Hematopoietic multipotent progenitor cell (in vitro differentiated cells): Measurements from ENCODE around the gene RIC1. TPM values are rescaled to one million over a fixed set of nuclear protein-coding genes. Genes with fewer than 3 reads are reported as not detected.

Experiments
- DNase-seq, 3 donors: peaks; one replicate each; pipeline ENCODE4 v3.0.0-alpha.2; 2011 to 2015; ENCODE audit warnings: low read depth in 2 of 3, low spot score in 2 of 3
- total RNA-seq: library from RNA; depleted of rRNA; stranded (reverse); fragments of >200 nt; gene quantifications from one replicate; pipeline ENCODE4 v1.2.3, GENCODE V29; 2012

Gene RIC1
- total RNA-seq, 1 donor: 28.0 TPM

- peak in 1 of 3 donors; percentile 44 for DNase-seq
These were observed 189.0 kb downstream of the RIC1 start for GRCh38 chr9:5817862-5818261.

DNA sequence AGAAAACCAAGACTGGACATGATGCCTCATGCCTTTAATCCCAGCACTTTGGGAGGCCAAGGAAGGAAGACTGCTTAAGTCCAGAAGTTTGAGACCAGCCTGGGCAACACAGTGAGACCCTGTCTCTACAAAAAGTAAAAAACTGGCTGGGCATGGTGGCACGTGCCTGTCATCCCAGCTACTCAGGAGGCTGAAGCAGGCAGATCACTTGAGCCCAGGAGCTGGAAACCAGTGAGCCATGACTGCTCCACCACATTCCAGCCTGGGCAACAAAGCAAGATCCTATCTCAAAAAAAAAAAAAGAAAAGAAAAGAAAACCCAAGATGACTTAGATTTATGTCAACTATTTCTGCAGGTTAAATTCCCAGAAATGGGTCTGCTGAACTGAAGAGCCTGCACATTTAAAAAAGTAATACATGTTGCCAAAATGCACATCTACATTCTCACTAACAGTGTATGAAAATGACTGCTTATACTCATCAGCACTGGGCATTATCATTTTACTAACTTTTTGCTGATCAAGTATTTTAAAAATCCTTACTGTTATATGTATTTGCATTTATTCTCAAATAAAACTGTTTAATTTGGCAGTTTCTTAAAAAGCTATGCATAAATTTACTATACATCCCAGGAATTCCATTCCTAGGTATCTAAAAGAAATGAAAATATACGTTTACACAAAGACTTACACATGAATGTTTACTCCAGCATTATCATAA lies 189.7 kb downstream of the RIC1 start:
- no peak for DNase-seq

DNA sequence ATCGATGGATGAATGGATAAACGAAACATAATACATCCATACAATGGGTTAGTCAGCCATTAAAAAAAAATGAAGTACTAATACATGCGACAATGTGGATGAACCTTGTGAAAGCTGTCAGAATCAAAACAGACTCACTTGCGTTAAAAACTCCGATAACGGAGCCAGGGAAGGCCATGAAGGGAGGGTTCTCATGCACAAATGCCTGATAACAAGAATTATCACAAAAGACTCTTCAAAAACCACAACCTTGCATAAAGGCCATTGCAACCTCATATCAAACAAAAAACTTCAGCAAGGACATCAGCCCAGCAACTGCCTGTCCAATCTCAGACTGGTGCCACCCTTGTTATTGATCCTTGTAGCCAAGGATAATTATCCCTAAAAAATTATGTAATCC lies 190.3 kb downstream of the RIC1 start:
- no peak for DNase-seq

DNA sequence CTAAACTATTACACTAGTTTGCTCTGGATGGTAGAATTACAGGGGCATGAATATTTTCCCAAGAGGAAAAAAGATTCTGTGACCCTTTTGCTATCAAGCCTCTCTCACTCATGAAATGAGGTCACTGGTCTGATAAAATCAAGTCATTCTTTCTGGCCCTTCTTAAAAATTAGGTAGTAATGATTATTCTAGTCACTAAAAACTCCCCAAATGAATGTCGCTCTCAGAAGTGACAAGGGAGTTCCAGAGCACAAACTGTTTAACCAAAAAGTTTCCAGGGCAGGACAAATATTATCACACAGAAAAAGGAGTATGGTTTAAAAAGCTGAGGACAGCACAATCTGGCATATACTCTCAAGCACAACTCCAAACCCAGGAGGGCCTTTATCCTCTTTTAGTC lies 191.5 kb downstream of the RIC1 start:
- DNase-seq: no peak

GRCh38 chr9:5825223-5825622 lies 196.3 kb downstream of the RIC1 start:
- DNase-seq: no peak

Other genes starting within 250 kb of the RIC1 start
- gene PLGRKT, start 191.2 kb upstream of the RIC1 start, total RNA-seq: 3.8 TPM
- 0.27 TPM for gene CD274, start 178.6 kb upstream of the RIC1 start, total RNA-seq
- gene PDCD1LG2, start 118.6 kb upstream of the RIC1 start, total RNA-seq: under 0.01 TPM
- 57.4 TPM for gene ERMP1, start 204.0 kb downstream of the RIC1 start, total RNA-seq